Endothelial cell (in vitro differentiated cells): Measurements from ENCODE around the gene MTA1. TPM values are rescaled to one million over a fixed set of nuclear protein-coding genes. Genes with fewer than 3 reads are reported as not detected.

Source experiments
- DNase-seq: peaks from one replicate; pipeline ENCODE4 v3.0.0; 2021; ENCODE audit warnings: low spot score
- H3K27ac Mint-ChIP-seq: one replicate; pipeline ENCODE4 v1.8.0; 2021; ENCODE audit warnings: mixed read lengths, inconsistent platforms; ENCODE audit not compliant: unreplicated experiment
- H3K27me3 Mint-ChIP-seq: one replicate; pipeline ENCODE4 v1.8.0; 2021; ENCODE audit warnings: mild to moderate bottlenecking, moderate library complexity, mixed read lengths, inconsistent platforms; ENCODE audit not compliant: unreplicated experiment
- H3K36me3 Mint-ChIP-seq: one replicate; pipeline ENCODE4 v1.8.0; 2021; ENCODE audit warnings: mild to moderate bottlenecking, low read depth, mixed read lengths, inconsistent platforms; ENCODE audit not compliant: unreplicated experiment
- H3K4me1 Mint-ChIP-seq: one replicate; pipeline ENCODE4 v1.8.0; 2021; ENCODE audit warnings: mild to moderate bottlenecking, mixed read lengths, inconsistent platforms; ENCODE audit not compliant: unreplicated experiment
- H3K4me3 Mint-ChIP-seq: one replicate; pipeline ENCODE4 v1.8.0; 2021; ENCODE audit warnings: mild to moderate bottlenecking, mixed read lengths, inconsistent platforms; ENCODE audit not compliant: unreplicated experiment
- H3K9me3 Mint-ChIP-seq: one replicate; pipeline ENCODE4 v1.8.0; 2021; ENCODE audit warnings: mixed read lengths, inconsistent platforms; ENCODE audit not compliant: unreplicated experiment
- total RNA-seq: library from RNA; stranded (reverse); fragmentation: NEBNext Ultra II Directional; extraction: Animal tissue kit (Norgen Biotek cat#: 25700); gene quantifications from one replicate; pipeline ENCODE4 v1.2.1, GENCODE V29; 2021; ENCODE audit not compliant: unreplicated experiment
- TF ChIP-seq, protein P1 (sequence below): fragments of 200-600 bp; sonication (generic); IDR thresholded peaks from one replicate; pipeline ENCODE4 v1.5.0; 2021; ENCODE audit warnings: antibody characterized with exemption; ENCODE audit not compliant: unreplicated experiment

Gene MTA1
- total RNA-seq, 1 donor from 2014 or later, result 150 TPM

DNA sequence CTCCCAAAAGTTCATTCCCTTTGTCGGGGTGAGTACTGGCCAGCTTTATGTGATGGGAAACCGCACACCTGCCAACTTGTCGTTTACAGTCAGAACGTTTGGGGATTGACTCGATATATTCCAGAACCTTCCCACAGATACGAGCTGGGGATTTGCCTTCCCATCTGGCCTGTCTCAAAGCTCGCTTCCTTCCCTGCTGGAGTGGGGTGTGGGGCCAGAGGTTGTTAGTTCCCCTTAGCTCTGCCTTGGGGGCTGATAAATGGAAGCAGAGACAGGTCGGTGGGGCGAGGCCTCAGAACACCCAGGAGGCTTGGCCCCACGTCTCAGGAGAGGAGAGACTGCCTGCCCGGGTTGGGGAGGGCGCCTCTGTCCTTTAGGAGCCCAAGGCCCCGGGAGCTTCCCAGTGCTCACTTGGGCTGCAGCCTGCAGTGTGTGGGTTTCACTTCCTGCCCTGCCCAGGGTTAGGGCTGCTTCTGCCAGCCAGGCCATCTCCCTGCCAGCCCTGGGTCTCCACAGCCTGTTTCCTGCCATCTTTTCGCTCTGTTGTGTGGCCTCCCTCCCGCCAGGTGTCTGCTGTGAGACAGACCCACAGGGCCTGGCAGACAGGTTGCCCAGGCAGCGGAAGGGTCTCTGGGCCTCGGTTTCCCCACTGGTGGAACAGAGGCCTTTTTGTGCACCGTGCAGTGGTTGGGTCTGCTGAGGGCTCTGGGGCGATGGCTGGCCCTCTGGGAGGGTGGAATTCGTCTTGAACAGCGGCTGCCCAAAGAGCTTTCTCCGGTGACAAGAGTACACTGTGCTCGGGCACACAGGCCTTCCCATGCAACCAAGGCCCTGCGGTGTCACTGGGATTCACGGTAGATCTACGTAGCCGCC lies 29.4 kb upstream of the MTA1 start:
- H3K4me1 Mint-ChIP-seq, result no peaks in the 10 kb centered on the region
- H3K27ac Mint-ChIP-seq, result no peak overlapping the region
- TF ChIP-seq, protein P1, sequence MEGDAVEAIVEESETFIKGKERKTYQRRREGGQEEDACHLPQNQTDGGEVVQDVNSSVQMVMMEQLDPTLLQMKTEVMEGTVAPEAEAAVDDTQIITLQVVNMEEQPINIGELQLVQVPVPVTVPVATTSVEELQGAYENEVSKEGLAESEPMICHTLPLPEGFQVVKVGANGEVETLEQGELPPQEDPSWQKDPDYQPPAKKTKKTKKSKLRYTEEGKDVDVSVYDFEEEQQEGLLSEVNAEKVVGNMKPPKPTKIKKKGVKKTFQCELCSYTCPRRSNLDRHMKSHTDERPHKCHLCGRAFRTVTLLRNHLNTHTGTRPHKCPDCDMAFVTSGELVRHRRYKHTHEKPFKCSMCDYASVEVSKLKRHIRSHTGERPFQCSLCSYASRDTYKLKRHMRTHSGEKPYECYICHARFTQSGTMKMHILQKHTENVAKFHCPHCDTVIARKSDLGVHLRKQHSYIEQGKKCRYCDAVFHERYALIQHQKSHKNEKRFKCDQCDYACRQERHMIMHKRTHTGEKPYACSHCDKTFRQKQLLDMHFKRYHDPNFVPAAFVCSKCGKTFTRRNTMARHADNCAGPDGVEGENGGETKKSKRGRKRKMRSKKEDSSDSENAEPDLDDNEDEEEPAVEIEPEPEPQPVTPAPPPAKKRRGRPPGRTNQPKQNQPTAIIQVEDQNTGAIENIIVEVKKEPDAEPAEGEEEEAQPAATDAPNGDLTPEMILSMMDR, result no peak
- peaks cover 7% of the 10 kb centered on the region for H3K27me3 Mint-ChIP-seq
- no peak overlapping the region for H3K4me3 Mint-ChIP-seq
- peaks cover 3% of the 10 kb centered on the region for H3K36me3 Mint-ChIP-seq
- no peak for DNase-seq
- no peaks in the 10 kb centered on the region for H3K9me3 Mint-ChIP-seq

GRCh38 chr14:105390849-105391500 lies 28.7 kb upstream of the MTA1 start:
- H3K4me3 Mint-ChIP-seq, result no peak overlapping the region
- no peak overlapping the region for H3K27ac Mint-ChIP-seq
- H3K9me3 Mint-ChIP-seq, result no peaks in the 10 kb centered on the region
- H3K36me3 Mint-ChIP-seq, result peaks cover 3% of the 10 kb centered on the region
- TF ChIP-seq, protein P1, result no peak
- no peak for DNase-seq
- H3K4me1 Mint-ChIP-seq, result no peaks in the 10 kb centered on the region
- peaks cover 9% of the 10 kb centered on the region for H3K27me3 Mint-ChIP-seq

DNA sequence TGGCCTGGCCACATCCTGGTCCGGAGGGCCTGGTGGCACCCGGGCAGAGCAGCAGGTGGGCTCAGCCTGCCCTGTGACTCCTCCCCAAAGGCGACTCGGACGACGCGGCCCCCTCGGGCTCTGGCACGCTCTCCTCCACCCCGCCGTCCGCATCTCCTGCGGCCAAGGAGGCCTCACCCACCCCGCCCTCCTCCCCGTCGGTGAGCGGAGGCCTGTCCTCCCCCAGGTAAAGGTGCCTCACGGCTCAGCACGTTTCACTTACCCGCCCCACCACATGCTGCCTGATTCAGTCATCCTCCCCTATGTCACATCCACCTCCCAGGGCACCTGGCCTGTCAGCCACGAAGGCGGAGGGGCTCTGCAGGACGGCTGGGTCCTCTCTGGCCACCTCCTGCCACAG lies 28.1 kb upstream of the MTA1 start:
- Mint-ChIP-seq H3K36me3 (peaks cover 3% of the 10 kb centered on the region), H3K9me3 (no peaks in the 10 kb centered on the region), H3K27ac (peak overlapping the region; percentile 48), H3K4me1 (no peaks in the 10 kb centered on the region), H3K4me3 (no peak overlapping the region), H3K27me3 (peaks cover 9% of the 10 kb centered on the region)
- DNase-seq, result no peak
- TF ChIP-seq, protein P1, result no peak

DNA sequence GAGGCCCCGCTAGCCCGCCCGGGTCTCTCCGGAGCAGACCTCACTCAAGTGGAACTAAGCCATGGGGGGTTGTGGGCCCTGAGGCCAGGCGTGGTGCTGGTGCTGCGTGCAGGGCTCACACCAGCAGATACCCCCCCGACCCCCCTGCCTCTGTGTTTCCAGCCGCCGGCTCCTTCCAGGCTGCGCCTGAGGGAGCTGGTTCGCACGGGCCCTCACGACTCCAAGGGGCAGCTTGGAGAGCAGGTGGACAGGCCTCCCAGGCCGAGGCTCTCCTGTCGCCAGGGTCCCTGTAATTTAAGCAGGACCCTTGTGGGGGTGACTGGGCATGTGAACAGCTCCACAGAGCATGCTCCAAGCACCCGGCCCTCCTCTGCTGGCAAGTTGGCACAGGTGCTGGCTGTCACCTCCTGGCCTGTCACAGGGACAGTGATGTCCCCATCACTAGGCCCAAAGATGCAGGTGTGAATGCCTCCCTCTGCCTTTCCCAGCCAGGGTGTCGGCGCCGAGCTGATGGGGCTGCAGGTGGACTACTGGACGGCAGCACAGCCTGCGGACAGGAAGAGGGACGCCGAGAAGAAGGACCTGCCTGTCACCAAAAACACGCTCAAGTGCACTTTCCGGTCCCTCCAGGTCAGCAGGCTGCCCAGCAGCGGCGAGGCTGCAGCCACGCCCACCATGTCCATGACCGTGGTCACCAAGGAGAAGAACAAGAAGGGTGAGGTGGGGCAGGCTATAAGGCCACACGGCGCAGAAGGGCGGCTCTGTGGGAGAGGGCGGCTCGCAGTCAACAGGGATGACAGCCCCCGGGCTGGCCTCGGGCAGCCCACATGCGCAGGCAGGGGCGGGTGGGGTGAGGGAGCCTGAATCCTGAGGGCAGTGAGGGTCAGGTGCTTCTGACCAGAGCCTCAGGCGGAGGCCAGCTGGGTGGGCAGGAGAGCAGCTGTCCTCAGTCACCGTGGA lies 27.2 kb upstream of the MTA1 start:
- Mint-ChIP-seq H3K36me3 (peaks cover 3% of the 10 kb centered on the region), H3K9me3 (no peaks in the 10 kb centered on the region), H3K27ac (no peak overlapping the region), H3K4me1 (peaks cover under 1% of the 10 kb centered on the region), H3K4me3 (no peak overlapping the region), H3K27me3 (peaks cover 10% of the 10 kb centered on the region)
- TF ChIP-seq, protein P1, result no peak
- DNase-seq, result no peak
